ENCODE data around the gene WNK2. TPM values are rescaled to one million over a fixed set of nuclear protein-coding genes. Genes with fewer than 3 reads are reported as not detected.

The WNK2 gene
- total and polyA plus RNA-seq, 9 donors = 7.4 to 20.7 (median 14.9) TPM

DNA sequence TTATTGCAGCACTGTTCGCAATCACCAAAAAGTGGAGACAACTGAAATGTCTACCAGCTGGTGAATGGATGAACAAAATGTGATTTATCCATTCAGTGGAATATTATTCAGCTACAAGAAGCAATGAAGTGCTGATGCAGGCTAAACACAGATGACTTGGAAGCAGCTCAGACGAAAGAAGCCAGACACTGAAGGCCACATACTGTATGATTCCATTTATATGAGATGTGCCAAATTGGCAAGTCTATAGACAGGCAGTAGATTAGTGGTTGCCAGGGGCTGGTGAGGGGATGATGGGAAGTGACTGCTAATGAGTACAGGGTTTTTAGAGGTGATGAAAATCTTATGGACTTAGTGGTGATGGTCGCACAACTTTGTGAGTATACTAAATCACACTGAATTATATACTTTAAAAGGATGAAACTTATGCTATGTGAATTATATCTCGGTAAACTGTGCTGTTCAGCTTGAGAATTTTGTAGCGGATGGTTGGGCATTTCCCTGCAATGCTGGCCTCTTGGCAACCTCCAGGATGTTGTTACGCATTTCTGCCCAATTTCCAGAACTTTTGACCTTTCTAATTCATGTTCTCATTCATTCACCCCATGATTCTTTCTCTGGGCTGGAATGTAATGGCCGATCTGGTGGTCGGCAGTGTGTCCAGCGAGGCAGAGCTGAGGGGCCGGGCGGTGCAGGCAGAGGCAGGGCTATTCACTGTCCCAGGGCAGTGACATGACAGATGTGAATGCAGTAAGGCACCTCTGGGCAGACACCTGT lies 22.0 kb upstream of the WNK2 start:
- Histone ChIP-seq H3K4me1 (ENCODE audit: control insufficient read depth, insufficient read depth, low read length) (peaks cover 22% of the 10 kb centered on the region), H3K27me3 (ENCODE audit: control insufficient read depth, insufficient read depth, low read length) (no peaks in the 10 kb centered on the region), H3K4me3 (ENCODE audit: low read length) (no peak overlapping the region), H3K9me3 (replicated peaks; ENCODE audit: control insufficient read depth, low read depth, low read length) (no peaks in the 10 kb centered on the region), H3K36me3 (ENCODE audit: control insufficient read depth, insufficient read depth, low read length) (no peaks in the 10 kb centered on the region), H3K27ac (ENCODE audit: low read length) (peak overlapping the region; percentile 74)
- DNase-seq = peak; percentile 93
- WGBS (ENCODE audit: insufficient coverage) = 58% methylated on average over 8 of the region's 11 CpGs

- Histone ChIP-seq H3K27me3 (ENCODE audit: control insufficient read depth, insufficient read depth, low read length) (no peaks in the 10 kb centered on the region), H3K27ac (ENCODE audit: low read length) (no peak overlapping the region), H3K4me1 (ENCODE audit: control insufficient read depth, insufficient read depth, low read length) (peaks cover 25% of the 10 kb centered on the region), H3K4me3 (ENCODE audit: low read length) (no peak overlapping the region), H3K9me3 (replicated peaks; ENCODE audit: control insufficient read depth, low read depth, low read length) (no peaks in the 10 kb centered on the region), H3K36me3 (ENCODE audit: control insufficient read depth, insufficient read depth, low read length) (no peaks in the 10 kb centered on the region)
- no peak for DNase-seq
- 80% methylated on average over 6 of the region's 13 CpGs for WGBS (ENCODE audit: insufficient coverage)
These were observed 19.9 kb upstream of the WNK2 start for GRCh38 chr9:93164085-93164484.

- 24% methylated on average over 2 of the region's 7 CpGs for WGBS (ENCODE audit: insufficient coverage)
- no peaks in the 10 kb centered on the region for H3K36me3 ChIP-seq (ENCODE audit: control insufficient read depth, insufficient read depth, low read length)
- no peak overlapping the region for H3K4me3 ChIP-seq (ENCODE audit: low read length)
- H3K4me1 ChIP-seq (ENCODE audit: control insufficient read depth, insufficient read depth, low read length) = peaks cover 14% of the 10 kb centered on the region
- DNase-seq = no peak
- no peak overlapping the region for H3K27ac ChIP-seq (ENCODE audit: low read length)
- no peaks in the 10 kb centered on the region for H3K9me3 ChIP-seq (replicated peaks; ENCODE audit: control insufficient read depth, low read depth, low read length)
- no peaks in the 10 kb centered on the region for H3K27me3 ChIP-seq (ENCODE audit: control insufficient read depth, insufficient read depth, low read length)
These were observed 17.2 kb upstream of the WNK2 start for GRCh38 chr9:93166699-93167098.

- WGBS (ENCODE audit: insufficient coverage) = 91% methylated on average over 5 of the region's 6 CpGs
- H3K4me1 ChIP-seq (ENCODE audit: control insufficient read depth, insufficient read depth, low read length) = peaks cover 13% of the 10 kb centered on the region
- H3K36me3 ChIP-seq (ENCODE audit: control insufficient read depth, insufficient read depth, low read length) = no peaks in the 10 kb centered on the region
- H3K9me3 ChIP-seq (replicated peaks; ENCODE audit: control insufficient read depth, low read depth, low read length) = no peaks in the 10 kb centered on the region
- H3K4me3 ChIP-seq (ENCODE audit: low read length) = no peak overlapping the region
- H3K27me3 ChIP-seq (ENCODE audit: control insufficient read depth, insufficient read depth, low read length) = no peaks in the 10 kb centered on the region
- no peak overlapping the region for H3K27ac ChIP-seq (ENCODE audit: low read length)
- no peak for DNase-seq
These were observed 16.8 kb upstream of the WNK2 start for GRCh38 chr9:93167185-93167584.

DNA sequence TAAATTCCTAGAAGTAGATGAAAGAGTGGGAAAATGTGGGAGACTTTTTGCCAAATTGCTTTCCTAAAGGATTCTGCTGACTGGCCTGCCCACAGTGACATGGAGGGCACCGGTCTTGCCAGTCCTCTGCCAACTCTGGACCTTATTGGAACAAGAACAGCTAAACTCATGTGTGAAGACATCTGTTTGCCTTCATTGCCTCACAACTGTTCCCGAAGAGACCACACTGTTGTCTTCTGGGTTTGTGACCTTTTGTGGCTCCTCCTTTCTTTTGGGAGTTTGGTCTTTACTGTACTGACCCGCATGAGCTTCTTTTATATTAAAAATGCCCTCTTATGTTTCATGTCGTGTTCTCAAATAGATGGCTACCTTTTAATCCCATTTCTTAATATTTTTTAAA lies 16.1 kb upstream of the WNK2 start:
- DNase-seq = no peak
- WGBS (ENCODE audit: insufficient coverage) = 54% methylated on average over 2 of the region's 4 CpGs

DNA sequence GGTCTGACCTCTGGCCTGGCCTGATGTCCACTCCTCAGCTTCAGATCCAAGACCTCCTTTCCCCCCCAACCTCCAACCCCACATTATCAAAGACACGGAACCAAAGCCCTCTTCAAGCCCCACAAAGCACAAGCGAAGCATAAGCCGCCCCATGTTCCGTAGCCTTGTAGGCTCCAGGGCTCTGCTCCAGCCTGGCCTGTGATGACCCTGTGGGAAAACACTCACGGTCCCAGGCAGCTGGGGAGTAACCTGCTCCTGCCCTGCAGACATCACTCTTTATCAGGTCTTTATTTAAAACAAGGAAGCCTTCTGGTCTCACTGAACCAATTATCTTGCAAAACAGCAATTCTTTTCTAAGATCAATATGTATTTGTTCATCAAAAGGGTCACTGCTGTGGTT lies 15.4 kb upstream of the WNK2 start:
- no peak overlapping the region for H3K27ac ChIP-seq (ENCODE audit: low read length)
- DNase-seq = no peak
- H3K4me3 ChIP-seq (ENCODE audit: low read length) = no peak overlapping the region
- peaks cover 3% of the 10 kb centered on the region for H3K4me1 ChIP-seq (ENCODE audit: control insufficient read depth, insufficient read depth, low read length)
- H3K36me3 ChIP-seq (ENCODE audit: control insufficient read depth, insufficient read depth, low read length) = no peaks in the 10 kb centered on the region
- 92% methylated on average over 4 of the region's 5 CpGs for WGBS (ENCODE audit: insufficient coverage)
- no peaks in the 10 kb centered on the region for H3K9me3 ChIP-seq (replicated peaks; ENCODE audit: control insufficient read depth, low read depth, low read length)
- no peaks in the 10 kb centered on the region for H3K27me3 ChIP-seq (ENCODE audit: control insufficient read depth, insufficient read depth, low read length)

More for the DNA sequence above, 16.1 kb upstream of the WNK2 start:
- Histone ChIP-seq H3K27me3 (ENCODE audit: control insufficient read depth, insufficient read depth, low read length) (no peaks in the 10 kb centered on the region), H3K4me3 (ENCODE audit: low read length) (no peak overlapping the region), H3K4me1 (ENCODE audit: control insufficient read depth, insufficient read depth, low read length) (peaks cover 6% of the 10 kb centered on the region), H3K9me3 (replicated peaks; ENCODE audit: control insufficient read depth, low read depth, low read length) (no peaks in the 10 kb centered on the region), H3K27ac (ENCODE audit: low read length) (no peak overlapping the region), H3K36me3 (ENCODE audit: control insufficient read depth, insufficient read depth, low read length) (no peaks in the 10 kb centered on the region)

GRCh38 chr9:93169444-93169843 lies 14.5 kb upstream of the WNK2 start:
- Histone ChIP-seq H3K4me3 (ENCODE audit: low read length) (no peak overlapping the region), H3K4me1 (ENCODE audit: control insufficient read depth, insufficient read depth, low read length) (peaks cover 3% of the 10 kb centered on the region), H3K9me3 (replicated peaks; ENCODE audit: control insufficient read depth, low read depth, low read length) (no peaks in the 10 kb centered on the region), H3K36me3 (ENCODE audit: control insufficient read depth, insufficient read depth, low read length) (no peaks in the 10 kb centered on the region), H3K27me3 (ENCODE audit: control insufficient read depth, insufficient read depth, low read length) (no peaks in the 10 kb centered on the region), H3K27ac (ENCODE audit: low read length) (no peak overlapping the region)
- WGBS (ENCODE audit: insufficient coverage) = 83% methylated on average over 1 of the region's 1 CpG
- no peak for DNase-seq

GRCh38 chr9:93170571-93170970 lies 13.4 kb upstream of the WNK2 start:
- no peaks in the 10 kb centered on the region for H3K36me3 ChIP-seq (ENCODE audit: control insufficient read depth, insufficient read depth, low read length)
- no peak overlapping the region for H3K4me3 ChIP-seq (ENCODE audit: low read length)
- H3K27me3 ChIP-seq (ENCODE audit: control insufficient read depth, insufficient read depth, low read length) = peaks cover 2% of the 10 kb centered on the region
- H3K27ac ChIP-seq (ENCODE audit: low read length) = no peak overlapping the region
- H3K9me3 ChIP-seq (replicated peaks; ENCODE audit: control insufficient read depth, low read depth, low read length) = no peaks in the 10 kb centered on the region
- WGBS (ENCODE audit: insufficient coverage) = 85% methylated on average over 8 of the region's 8 CpGs
- DNase-seq = no peak
- peaks cover 3% of the 10 kb centered on the region for H3K4me1 ChIP-seq (ENCODE audit: control insufficient read depth, insufficient read depth, low read length)

- H3K9me3 ChIP-seq (replicated peaks; ENCODE audit: control insufficient read depth, low read depth, low read length) = no peaks in the 10 kb centered on the region
- H3K27ac ChIP-seq (ENCODE audit: low read length) = no peak overlapping the region
- no peaks in the 10 kb centered on the region for H3K36me3 ChIP-seq (ENCODE audit: control insufficient read depth, insufficient read depth, low read length)
- H3K4me3 ChIP-seq (ENCODE audit: low read length) = no peak overlapping the region
- no peak for DNase-seq
- H3K4me1 ChIP-seq (ENCODE audit: control insufficient read depth, insufficient read depth, low read length) = peaks cover 3% of the 10 kb centered on the region
- 96% methylated on average over 2 of the region's 8 CpGs for WGBS (ENCODE audit: insufficient coverage)
- H3K27me3 ChIP-seq (ENCODE audit: control insufficient read depth, insufficient read depth, low read length) = peaks cover 2% of the 10 kb centered on the region
These were observed 12.5 kb upstream of the WNK2 start for GRCh38 chr9:93171261-93171990.

DNA sequence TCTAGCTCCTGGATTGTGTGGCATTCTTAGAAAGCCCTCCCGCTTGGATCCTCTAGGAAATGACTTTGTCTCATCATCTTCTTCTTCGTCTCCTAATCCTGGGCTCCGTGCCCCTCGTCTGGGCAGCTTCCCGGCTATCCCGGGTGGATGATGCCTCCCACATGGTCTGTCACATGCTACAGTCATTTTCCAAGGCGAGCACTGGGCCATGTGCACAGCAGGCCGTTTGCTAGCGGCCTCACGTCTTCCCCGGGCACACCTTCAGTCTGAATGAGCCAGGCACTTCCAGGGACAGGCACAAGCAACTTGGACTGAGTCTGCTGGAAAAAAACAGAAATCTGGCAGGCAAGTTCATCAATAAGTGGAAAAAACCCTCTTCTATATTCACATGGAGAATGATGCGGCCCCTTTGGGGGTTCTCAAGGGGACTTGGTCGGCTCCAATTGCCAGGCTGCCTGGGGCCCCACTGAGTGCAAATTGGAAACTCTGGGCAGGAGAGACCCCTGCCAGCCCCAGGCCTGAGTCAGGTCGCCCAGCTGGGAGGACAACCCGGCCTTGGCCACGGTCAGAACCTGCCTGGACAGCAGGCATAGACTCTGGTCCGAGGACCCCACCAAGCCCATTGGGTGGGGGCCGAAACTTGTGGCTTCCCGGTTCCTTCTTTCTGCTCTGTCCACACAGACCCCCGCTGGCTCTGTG lies 11.1 kb upstream of the WNK2 start:
- Histone ChIP-seq H3K36me3 (ENCODE audit: control insufficient read depth, insufficient read depth, low read length) (no peaks in the 10 kb centered on the region), H3K27me3 (ENCODE audit: control insufficient read depth, insufficient read depth, low read length) (peaks cover 2% of the 10 kb centered on the region), H3K4me3 (ENCODE audit: low read length) (no peak overlapping the region), H3K4me1 (ENCODE audit: control insufficient read depth, insufficient read depth, low read length) (peaks cover 4% of the 10 kb centered on the region), H3K9me3 (replicated peaks; ENCODE audit: control insufficient read depth, low read depth, low read length) (no peaks in the 10 kb centered on the region), H3K27ac (ENCODE audit: low read length) (no peak overlapping the region)
- DNase-seq = peak; percentile 68
- whole genome bisulfite sequencing (ENCODE audit: insufficient coverage) = 52% methylated on average over 14 of the region's 20 CpGs
